Body of pancreas (tissue), 4 donors: ENCODE data around the gene ATP11C. TPM values are rescaled to one million over a fixed set of nuclear protein-coding genes. Genes with fewer than 3 reads are reported as not detected.

ENCODE experiments used
- ATAC-seq: fragments of 150-250 bp; one replicate; pipeline ENCODE4 v1.9.1; 2016
- DNase-seq, 4 donors: peaks; one replicate each; pipeline ENCODE4 v3.0.0-alpha.2; 2019
- H3K27ac ChIP-seq, 4 donors: fragments of 200-600 bp; sonication (generic); 1 replicate in 3 of 4; 2 replicates in 1 of 4; pipeline versions ENCODE4 v1.5.1 to v1.6.1; 2016 to 2019; ENCODE audit warnings: mild to moderate bottlenecking in 1 of 4, mixed read lengths in 1 of 4, moderate library complexity in 1 of 4
- H3K27me3 ChIP-seq, 2 donors: fragments of 200-600 bp; sonication (generic); one replicate each; pipeline ENCODE4 v1.6.0; 2016; ENCODE audit warnings: mild to moderate bottlenecking in 1 of 2
- H3K36me3 ChIP-seq, 2 donors: fragments of 200-600 bp; sonication (generic); replicated peaks in 1 of 2; 2 replicates each; pipeline ENCODE4 v1.5.1; 2016; ENCODE audit warnings: low read depth in 2 of 2; ENCODE audit not compliant: insufficient read depth in 1 of 2
- H3K4me1 ChIP-seq: fragments of 200-600 bp; sonication (generic); one replicate; pipeline ENCODE4 v1.6.0; 2016
- H3K4me3 ChIP-seq, 2 donors: fragments of 200-600 bp; sonication (generic); 1 replicate in 1 of 2; 2 replicates in 1 of 2; pipeline ENCODE4 v1.5.1; 2016 to 2019
- H3K9me3 ChIP-seq, 3 donors: fragments of 200-600 bp; sonication (generic); 1 replicate in 2 of 3; 2 replicates in 1 of 3; pipeline ENCODE4 v1.5.1; 2016
- POLR2A ChIP-seq, 3 donors: fragments of 450-650 bp; IDR thresholded peaks; one replicate each; pipeline ENCODE4 v1.6.1; 2016; ENCODE audit warnings: antibody characterized with exemption in 3 of 3, mild to moderate bottlenecking in 2 of 3
- WGBS, 2 donors: methylation state at CpG; one replicate each; pipeline ENCODE4 v1.1.5; 2017; 5-methylcytosine and 5-hydroxymethylcytosine counted together
- intact Hi-C: fragments of 100-400 bp; cut with DNase I; formaldehyde crosslinking; loops from one replicate; pipeline ENCODE4 v1.15.1; 2023
- total RNA-seq, 2 donors: library from RNA; depleted of rRNA; stranded (reverse); fragments of >200 nt; gene quantifications; one replicate each; pipeline ENCODE4 v1.1.0, GENCODE V29; 2016
- TF ChIP-seq, protein P1 (sequence below), 7 experiments: fragments of 450-650 bp in 4 of 7; fragments of 200-600 bp in 3 of 7; sonication (generic) in 3 of 7; IDR thresholded peaks; one replicate each; pipeline ENCODE4 v1.5.1; 2016 to 2019; ENCODE audit warnings: antibody characterized with exemption in 7 of 7

Gene ATP11C
- total RNA-seq, 2 donors from 2014 or later, result 10.5 to 14.5 TPM

DNA sequence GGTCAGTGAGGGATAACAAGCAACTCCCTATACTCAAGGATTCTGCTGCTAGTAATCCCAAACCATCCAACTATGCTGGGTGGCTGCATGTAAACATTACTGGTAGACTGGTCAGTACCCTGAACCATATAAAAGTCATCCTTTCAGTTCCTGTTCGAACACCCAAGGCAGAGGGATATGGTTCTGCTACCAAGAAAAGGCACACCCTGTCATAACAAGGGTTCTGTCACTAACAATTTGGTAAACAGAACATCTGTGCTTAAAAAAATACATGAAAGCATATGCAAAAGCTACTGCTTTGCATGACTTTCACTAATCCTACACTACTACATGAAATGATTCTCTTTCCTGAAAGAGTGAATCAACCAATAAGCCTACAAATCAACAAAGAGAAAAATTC is 148.0 kb downstream of the ATP11C start:
- intact Hi-C loops, result no loop called here
- no peaks in the 10 kb centered on the region for H3K27me3 ChIP-seq
- ATAC-seq (no peak), DNase-seq (no peak)
- 89 to 100% methylated on average over 1 of the region's 1 CpG for WGBS, 2 donors
- no peaks in the 10 kb centered on the region for H3K4me1 ChIP-seq
- TF ChIP-seq POLR2A (IDR thresholded peaks at IDR 0.05), result no peak
- TF ChIP-seq, protein P1, sequence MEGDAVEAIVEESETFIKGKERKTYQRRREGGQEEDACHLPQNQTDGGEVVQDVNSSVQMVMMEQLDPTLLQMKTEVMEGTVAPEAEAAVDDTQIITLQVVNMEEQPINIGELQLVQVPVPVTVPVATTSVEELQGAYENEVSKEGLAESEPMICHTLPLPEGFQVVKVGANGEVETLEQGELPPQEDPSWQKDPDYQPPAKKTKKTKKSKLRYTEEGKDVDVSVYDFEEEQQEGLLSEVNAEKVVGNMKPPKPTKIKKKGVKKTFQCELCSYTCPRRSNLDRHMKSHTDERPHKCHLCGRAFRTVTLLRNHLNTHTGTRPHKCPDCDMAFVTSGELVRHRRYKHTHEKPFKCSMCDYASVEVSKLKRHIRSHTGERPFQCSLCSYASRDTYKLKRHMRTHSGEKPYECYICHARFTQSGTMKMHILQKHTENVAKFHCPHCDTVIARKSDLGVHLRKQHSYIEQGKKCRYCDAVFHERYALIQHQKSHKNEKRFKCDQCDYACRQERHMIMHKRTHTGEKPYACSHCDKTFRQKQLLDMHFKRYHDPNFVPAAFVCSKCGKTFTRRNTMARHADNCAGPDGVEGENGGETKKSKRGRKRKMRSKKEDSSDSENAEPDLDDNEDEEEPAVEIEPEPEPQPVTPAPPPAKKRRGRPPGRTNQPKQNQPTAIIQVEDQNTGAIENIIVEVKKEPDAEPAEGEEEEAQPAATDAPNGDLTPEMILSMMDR (IDR thresholded peaks at IDR 0.05), result no peak
- no peaks in the 10 kb centered on the region for H3K9me3 ChIP-seq
- H3K4me3 ChIP-seq, result no peak overlapping the region
- H3K27ac ChIP-seq, result no peak overlapping the region
- no peaks in the 10 kb centered on the region for H3K36me3 ChIP-seq

DNA sequence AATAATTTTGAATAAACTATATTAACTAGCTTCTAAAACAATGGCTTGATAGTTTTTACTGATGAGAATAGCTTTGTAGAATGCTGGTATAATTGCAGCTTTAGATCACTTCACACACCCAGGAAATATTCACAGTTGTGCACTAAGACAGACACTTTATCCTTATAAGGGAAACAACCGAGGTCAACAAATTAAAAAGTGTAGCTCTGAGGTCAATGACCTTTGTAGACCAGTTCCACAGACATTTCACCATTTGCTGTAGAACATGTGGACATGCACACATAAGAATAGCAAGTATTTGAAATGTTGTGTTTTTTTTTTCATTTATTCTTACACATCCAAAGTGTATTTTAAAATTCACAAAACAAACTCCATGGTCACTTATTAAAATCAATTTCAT is 148.9 kb downstream of the ATP11C start:
- no peaks in the 10 kb centered on the region for H3K4me1 ChIP-seq
- H3K27me3 ChIP-seq, result no peaks in the 10 kb centered on the region
- H3K9me3 ChIP-seq, result no peaks in the 10 kb centered on the region
- ATAC-seq (no peak), DNase-seq (no peak)
- no peaks in the 10 kb centered on the region for H3K36me3 ChIP-seq
- TF ChIP-seq POLR2A (IDR thresholded peaks at IDR 0.05), result no peak
- TF ChIP-seq, protein P1 (IDR thresholded peaks at IDR 0.05), result no peak
- intact Hi-C loops, result no loop called here
- H3K27ac ChIP-seq, result no peak overlapping the region
- H3K4me3 ChIP-seq, result no peak overlapping the region
- 56 to 65% methylated on average over 1 of the region's 1 CpG for WGBS, 2 donors

DNA sequence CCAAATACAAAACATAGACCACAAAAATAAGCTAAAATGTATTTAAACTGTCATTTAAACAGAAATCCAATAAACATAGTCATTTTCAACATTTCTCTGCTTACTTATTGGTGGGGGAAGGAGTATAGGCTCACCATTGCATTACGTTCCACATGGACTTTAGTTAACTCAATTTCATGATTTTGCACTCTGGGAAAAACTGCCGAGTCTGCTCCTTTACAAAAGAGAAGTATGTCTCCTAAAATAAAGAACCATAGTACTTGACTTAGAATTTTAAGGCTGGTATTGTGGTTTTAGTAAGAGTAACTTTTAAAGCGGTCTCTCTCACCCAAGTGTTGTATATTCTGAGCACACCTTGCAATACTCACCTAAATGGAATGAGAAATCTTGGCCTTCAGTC is 149.8 kb downstream of the ATP11C start:
- TF ChIP-seq POLR2A (IDR thresholded peaks at IDR 0.05), result no peak
- TF ChIP-seq, protein P1 (IDR thresholded peaks at IDR 0.05), result no peak
- ATAC-seq (no peak), DNase-seq (no peak)
- 98 to 100% methylated on average over 3 of the region's 3 CpGs for WGBS, 2 donors
- no peaks in the 10 kb centered on the region for H3K36me3 ChIP-seq
- no peaks in the 10 kb centered on the region for H3K27me3 ChIP-seq
- no peaks in the 10 kb centered on the region for H3K4me1 ChIP-seq
- intact Hi-C loops, result no loop called here
- no peak overlapping the region for H3K4me3 ChIP-seq
- no peak overlapping the region for H3K27ac ChIP-seq
- no peaks in the 10 kb centered on the region for H3K9me3 ChIP-seq

DNA sequence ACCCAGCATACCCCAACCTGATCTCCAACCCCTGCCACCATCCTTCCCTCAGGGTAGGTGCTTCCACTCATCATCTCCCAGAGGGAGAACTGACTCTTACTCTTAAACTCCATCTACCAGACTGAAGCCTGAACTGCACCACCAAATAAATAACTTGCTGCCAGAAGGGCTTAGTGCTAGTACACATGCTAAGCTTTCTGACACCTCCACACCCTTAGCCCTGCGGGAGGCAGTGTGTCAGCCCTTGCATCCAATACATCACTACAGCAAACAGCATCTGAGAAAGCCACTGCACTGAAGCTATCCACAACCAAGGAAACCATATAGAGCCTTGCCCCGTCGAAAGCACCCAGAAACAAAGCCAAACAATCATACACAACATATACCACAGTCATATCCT is 156.3 kb downstream of the ATP11C start:
- no peaks in the 10 kb centered on the region for H3K4me1 ChIP-seq
- no peak for DNase-seq
- no peak overlapping the region for H3K27ac ChIP-seq
- no peak for TF ChIP-seq POLR2A (IDR thresholded peaks at IDR 0.05)
- TF ChIP-seq, protein P1 (IDR thresholded peaks at IDR 0.05), result no peak
- no peak for ATAC-seq
- intact Hi-C loops, result no loop called here
- no peak overlapping the region for H3K4me3 ChIP-seq
- H3K9me3 ChIP-seq, result no peaks in the 10 kb centered on the region
- H3K27me3 ChIP-seq, result no peaks in the 10 kb centered on the region
- WGBS, 2 donors, result 92 to 93% methylated on average over 2 to 3 of the region's 3 CpGs
- no peaks in the 10 kb centered on the region for H3K36me3 ChIP-seq

DNA sequence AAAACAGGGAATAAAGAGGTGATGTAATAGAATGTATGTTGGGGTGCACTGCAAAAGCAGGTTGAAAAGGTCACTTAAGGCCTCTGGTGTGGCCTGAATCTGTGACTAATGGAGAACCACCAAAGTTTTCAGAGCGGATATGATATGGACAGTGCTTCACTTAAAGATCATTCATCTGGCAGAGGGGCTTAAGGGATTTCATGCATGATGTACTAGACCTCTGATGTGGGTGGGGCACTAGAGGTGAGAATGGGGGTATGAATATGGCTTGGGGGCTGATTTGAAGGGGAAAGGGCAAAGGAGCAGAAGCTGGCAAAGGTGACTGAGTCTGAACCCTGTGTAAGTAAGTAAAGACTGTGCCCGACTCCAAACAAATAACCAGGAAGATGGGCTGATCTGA is 162.5 kb downstream of the ATP11C start:
- no peak for ATAC-seq
- no peaks in the 10 kb centered on the region for H3K27me3 ChIP-seq
- no peaks in the 10 kb centered on the region for H3K4me1 ChIP-seq
- H3K27ac ChIP-seq, result no peak overlapping the region
- DNase-seq, result no peak
- intact Hi-C loops, result no loop called here
- TF ChIP-seq, protein P1 (IDR thresholded peaks at IDR 0.05), result no peak
- no peak for TF ChIP-seq POLR2A (IDR thresholded peaks at IDR 0.05)
- WGBS, 2 donors, result 100% methylated on average over 2 of the region's 2 CpGs
- no peaks in the 10 kb centered on the region for H3K36me3 ChIP-seq
- H3K4me3 ChIP-seq, result no peak overlapping the region
- H3K9me3 ChIP-seq, result no peaks in the 10 kb centered on the region
